ENCODE measurements around the gene PDCD7. TPM values are rescaled to one million over a fixed set of nuclear protein-coding genes. Genes with fewer than 3 reads are reported as not detected.
"Not testable (repeated sequence)": the region's sequence is repeated elsewhere in the genome, so short reads cannot be mapped to it uniquely, and the experiment has no call there.

PDCD7 gene
- total RNA-seq, 2 experiments from 2014 or later: 38.3 to 39.4 TPM

DNA sequence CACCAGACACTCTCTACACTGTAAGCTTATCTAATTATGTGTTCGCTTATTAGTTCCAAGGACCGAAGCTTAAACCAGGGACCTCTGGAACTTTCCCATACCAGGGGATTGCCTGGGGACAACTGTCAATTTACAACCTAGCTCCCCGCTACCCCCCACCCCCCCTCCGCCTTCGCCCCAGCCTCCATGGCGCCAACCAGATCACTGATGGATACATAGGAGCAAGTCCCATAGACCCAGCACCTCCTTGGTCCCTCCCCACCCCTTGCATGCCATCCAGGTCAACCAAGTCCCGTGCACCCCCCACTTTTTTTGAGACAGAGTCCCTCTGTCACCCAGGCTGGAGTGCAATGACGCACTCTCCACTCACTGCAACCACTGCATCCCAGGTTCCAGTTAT lies 930 bp upstream of the PDCD7 start:
- ChIA-PET CTCF (interaction anchor here (1.3 kb wide), 1 partner anchor 84 kb away, joined by 3 read pairs; no protein-coding TSS in a partner anchor), POLR2A (interaction anchor here (0.6 to 0.9 kb wide), 2 partner anchors 163 to 336 kb away, joined by 3 to 6 read pairs; no protein-coding TSS in a partner anchor)

GRCh38 chr15:65132878-65133547 lies 595 bp downstream of the PDCD7 start:
- POLR2A ChIA-PET: interaction anchor here (0.6 to 1.0 kb wide), 2 partner anchors 15 to 52 kb away, joined by 3 read pairs; partner anchors contain the start of gene CLPX
- CTCF ChIA-PET: interaction anchor here (1.0 to 1.3 kb wide), 2 partner anchors 12 to 83 kb away, joined by 3 read pairs; no protein-coding TSS in a partner anchor

- POLR2A ChIA-PET: no interaction called here
- CTCF ChIA-PET: interaction anchor here (1.1 kb wide), 1 partner anchor 29 kb away, joined by 3 read pairs; no protein-coding TSS in a partner anchor
Measured at GRCh38 chr15:65130941-65131340, 2.7 kb downstream of the PDCD7 start.

DNA sequence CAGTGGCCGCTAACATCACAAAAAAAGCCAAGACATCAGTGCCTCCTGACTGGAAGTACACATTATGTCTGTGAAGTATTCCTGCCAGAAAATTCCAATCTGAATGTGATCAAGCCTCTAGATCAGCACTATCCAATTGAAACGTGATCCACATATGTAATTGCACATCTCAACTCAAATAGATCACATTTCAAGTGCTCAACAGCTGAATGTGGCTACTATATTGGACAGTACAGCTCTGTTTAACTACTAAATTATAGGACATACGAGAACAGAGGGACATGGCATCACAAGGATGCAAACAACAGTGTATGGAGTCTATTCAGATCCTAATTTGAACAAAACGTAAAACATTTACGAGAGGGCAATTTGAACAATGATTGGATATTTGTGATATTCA lies 18.1 kb downstream of the PDCD7 start:
- POLR2A ChIA-PET: no interaction called here
- CTCF ChIA-PET: interaction anchor here (2.0 kb wide), 1 partner anchor 14 kb away, joined by 6 read pairs; no protein-coding TSS in a partner anchor

DNA sequence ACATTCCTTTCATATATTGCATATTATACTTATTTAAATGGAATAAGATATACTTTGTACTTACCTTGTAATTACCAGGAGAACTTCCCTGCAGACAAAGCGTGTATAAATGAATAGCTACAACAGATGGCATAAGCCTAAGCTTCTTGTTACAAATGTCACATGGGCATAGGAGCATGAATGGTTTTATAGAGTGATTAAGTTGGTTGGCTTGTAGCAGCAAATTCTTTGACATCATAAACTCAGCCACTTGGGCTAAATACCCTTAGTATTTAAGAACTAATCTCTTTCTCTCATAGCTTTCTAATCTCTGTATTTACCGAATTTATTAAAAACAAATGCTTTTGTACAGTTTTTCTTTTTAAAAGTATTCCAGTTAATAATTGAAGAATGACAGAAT lies 18.5 kb downstream of the PDCD7 start, which contains the start of gene UBAP1L:
Gene UBAP1L (minus strand): TSS at position 115 of the 400 bp plus-strand sequence. CDS start 8,985 bp downstream, outside the sequence.
- ChIA-PET CTCF (interaction anchor here (0.6 to 2.0 kb wide), 2 partner anchors 14 to 88 kb away, joined by 3 to 6 read pairs; no protein-coding TSS in a partner anchor), POLR2A (no interaction called here)

DNA sequence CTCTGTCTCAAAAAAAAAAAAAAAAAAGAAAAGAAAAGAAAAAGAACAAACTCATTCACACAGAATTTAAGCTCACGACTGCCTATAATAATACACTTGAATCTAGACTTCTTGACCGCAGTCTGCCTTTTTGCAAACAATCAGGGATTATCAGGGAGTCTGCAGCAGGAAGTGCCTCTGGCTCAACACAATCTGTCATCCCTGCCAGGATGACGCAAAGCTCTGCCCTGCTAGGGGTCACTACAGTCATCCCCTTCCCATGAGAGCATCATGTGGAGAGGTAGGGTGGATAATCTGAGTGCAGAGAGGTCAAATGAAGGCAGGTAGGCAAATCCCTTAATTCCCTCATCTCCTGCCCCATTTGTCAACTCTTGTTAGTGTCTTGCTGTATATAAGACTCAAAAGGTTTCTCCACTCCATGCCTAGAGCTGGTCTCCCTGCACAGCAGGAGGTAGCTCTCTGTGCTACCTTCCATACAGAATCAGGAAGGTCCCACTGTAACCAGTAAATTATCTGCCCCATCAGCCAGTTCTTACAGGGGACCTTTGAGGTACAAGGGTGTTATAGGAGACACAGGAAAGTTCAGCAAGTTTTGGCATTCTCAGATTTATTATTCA lies 22.8 kb downstream of the PDCD7 start:
- POLR2A ChIA-PET: no interaction called here
- CTCF ChIA-PET: interaction anchor here (0.7 kb wide), 1 partner anchor 84 kb away, joined by 3 read pairs; no protein-coding TSS in a partner anchor

DNA sequence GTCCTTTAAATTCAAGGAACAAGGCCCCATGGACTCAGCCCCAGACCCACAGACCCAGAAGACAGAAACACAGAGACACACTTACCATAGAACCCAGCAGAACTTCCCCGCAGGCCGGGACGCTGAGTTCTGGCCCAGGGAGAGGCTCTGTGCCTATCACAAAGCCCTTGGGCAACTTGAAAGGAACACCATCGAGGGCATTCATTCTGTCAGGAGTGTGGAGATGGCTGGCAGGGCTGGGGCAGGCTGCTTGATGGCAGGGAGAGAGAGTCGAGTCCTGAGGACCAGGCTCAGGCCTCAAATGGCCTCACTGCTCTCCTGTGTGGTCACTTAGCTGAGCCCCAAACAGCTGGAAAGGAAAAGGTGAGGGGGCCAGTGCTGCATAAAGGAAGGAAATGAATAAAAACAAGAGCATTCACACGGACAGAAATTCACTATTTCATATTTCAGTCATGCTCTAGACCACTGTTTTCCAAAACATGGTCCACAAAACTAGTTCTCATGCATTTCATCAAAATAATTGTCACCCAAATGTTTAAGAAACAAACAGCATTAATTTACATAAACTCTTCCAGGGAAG lies 27.5 kb downstream of the PDCD7 start:
- CTCF ChIA-PET: no interaction called here
- POLR2A ChIA-PET: no interaction called here

- ChIA-PET POLR2A (no interaction called here), CTCF (no interaction called here)
Measured at GRCh38 chr15:65105038-65105437, 28.6 kb downstream of the PDCD7 start.

GRCh38 chr15:65102912-65103311 lies 30.7 kb downstream of the PDCD7 start:
- ChIA-PET POLR2A (no interaction called here), CTCF (no interaction called here)

- POLR2A ChIA-PET: interaction anchor here (0.5 kb wide), 1 partner anchor 1170 kb away, joined by 5 read pairs; no protein-coding TSS in a partner anchor
- CTCF ChIA-PET: interaction anchor here (0.6 to 2.1 kb wide), 8 partner anchors 12 to 370 kb away, joined by 3 to 15 read pairs (median 4); partner anchors contain the start of gene UBAP1L
Measured at GRCh38 chr15:65101891-65102708, 31.5 kb downstream of the PDCD7 start.

GRCh38 chr15:65101411-65101890 lies 32.2 kb downstream of the PDCD7 start:
- CTCF ChIA-PET: interaction anchor here (0.6 to 2.1 kb wide), 9 partner anchors 13 to 369 kb away, joined by 3 to 15 read pairs (median 4); partner anchors contain the start of gene UBAP1L
- POLR2A ChIA-PET: interaction anchor here (0.5 kb wide), 1 partner anchor 1170 kb away, joined by 5 read pairs; no protein-coding TSS in a partner anchor

- ChIA-PET CTCF (interaction anchor here (1.3 to 2.1 kb wide), 4 partner anchors 14 to 64 kb away, joined by 3 to 15 read pairs (median 5); partner anchors contain the start of gene UBAP1L), POLR2A (no interaction called here)
Measured at GRCh38 chr15:65100442-65100841, 33.2 kb downstream of the PDCD7 start.

GRCh38 chr15:65099801-65100200 lies 33.8 kb downstream of the PDCD7 start:
- CTCF ChIA-PET: interaction anchor here (0.7 to 2.1 kb wide), 2 partner anchors 45 to 69 kb away, joined by 3 to 15 read pairs; no protein-coding TSS in a partner anchor
- POLR2A ChIA-PET: not testable (repeated sequence)

DNA sequence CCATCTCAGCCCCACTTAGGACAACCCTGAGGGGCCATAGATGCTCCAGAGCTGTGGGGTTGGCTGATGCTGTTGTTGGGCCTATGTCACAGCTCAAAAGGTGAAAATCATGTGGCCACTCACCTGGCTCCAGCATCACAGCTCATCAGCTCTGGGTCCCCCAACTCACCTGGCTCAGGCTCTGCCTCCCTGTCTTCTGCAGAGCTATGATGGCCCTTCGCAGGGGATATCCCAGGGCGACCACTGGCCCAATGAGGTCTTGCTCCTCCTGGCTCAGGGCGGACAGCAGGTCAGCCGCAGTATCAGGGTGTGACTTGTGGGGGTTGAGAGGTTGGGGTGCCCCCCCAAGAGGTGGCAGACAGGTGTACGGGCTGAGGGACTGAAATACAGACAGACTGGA lies 34.3 kb downstream of the PDCD7 start:
- POLR2A ChIA-PET: no interaction called here
- CTCF ChIA-PET: interaction anchor here (0.7 kb wide), 1 partner anchor 69 kb away, joined by 3 read pairs; no protein-coding TSS in a partner anchor

- POLR2A ChIA-PET: no interaction called here
- CTCF ChIA-PET: no interaction called here
Measured at GRCh38 chr15:65097651-65098263, 35.9 kb downstream of the PDCD7 start.

- ChIA-PET CTCF (no interaction called here), POLR2A (no interaction called here)
Measured at GRCh38 chr15:65096481-65097385, 36.9 kb downstream of the PDCD7 start.

- POLR2A ChIA-PET: no interaction called here
- CTCF ChIA-PET: no interaction called here
Measured at GRCh38 chr15:65095747-65096104, 37.9 kb downstream of the PDCD7 start.
